Mesenchymal stem cell (in vitro differentiated cells and primary cell): ENCODE results near the gene RNF214. TPM values are rescaled to one million over a fixed set of nuclear protein-coding genes. Genes with fewer than 3 reads are reported as not detected.

Source experiments
- small RNA-seq: library from polyadenylated mRNA; stranded (forward); fragments of <200 nt; extraction: miRNeasy Mini kit (QIAGEN cat#:217004); gene quantifications from one replicate; pipeline ENCODE3, GENCODE V24; 2013; ENCODE audit warnings: low read depth

RNF214 gene

Small RNA genes lying within 50 kb of the gene (small RNA-seq; reads per million reads assigned to genes)
- not detected for gene RF00564
